Stimulated activated CD4-positive, alpha-beta T cell treated with anti-CD3 and anti-CD28 coated beads, Interleukin-1b, Interleukin-23, amount 100 ng/mL, for 24 hours (primary cell): ENCODE results near the gene PCDHGC5.

Source experiments
- DNase-seq, 4 experiments: peaks; one replicate each; pipeline ENCODE4 v3.0.0-alpha.2; 2020; ENCODE audit warnings: low read depth in 4 of 4, low spot score in 1 of 4

Gene PCDHGC5

DNA sequence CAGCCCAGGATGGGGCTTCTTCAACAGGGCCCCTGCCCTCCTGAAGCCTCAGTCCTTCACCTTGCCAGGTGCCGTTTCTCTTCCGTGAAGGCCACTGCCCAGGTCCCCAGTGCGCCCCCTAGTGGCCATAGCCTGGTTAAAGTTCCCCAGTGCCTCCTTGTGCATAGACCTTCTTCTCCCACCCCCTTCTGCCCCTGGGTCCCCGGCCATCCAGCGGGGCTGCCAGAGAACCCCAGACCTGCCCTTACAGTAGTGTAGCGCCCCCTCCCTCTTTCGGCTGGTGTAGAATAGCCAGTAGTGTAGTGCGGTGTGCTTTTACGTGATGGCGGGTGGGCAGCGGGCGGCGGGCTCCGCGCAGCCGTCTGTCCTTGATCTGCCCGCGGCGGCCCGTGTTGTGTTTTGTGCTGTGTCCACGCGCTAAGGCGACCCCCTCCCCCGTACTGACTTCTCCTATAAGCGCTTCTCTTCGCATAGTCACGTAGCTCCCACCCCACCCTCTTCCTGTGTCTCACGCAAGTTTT, 23.6 kb downstream of the PCDHGC5 start:
- peak; percentile 69 to 81 (median 78) for DNase-seq

GRCh38 chr5:141512911-141513626, 24.2 kb downstream of the PCDHGC5 start:
- DNase-seq: no peak

DNA sequence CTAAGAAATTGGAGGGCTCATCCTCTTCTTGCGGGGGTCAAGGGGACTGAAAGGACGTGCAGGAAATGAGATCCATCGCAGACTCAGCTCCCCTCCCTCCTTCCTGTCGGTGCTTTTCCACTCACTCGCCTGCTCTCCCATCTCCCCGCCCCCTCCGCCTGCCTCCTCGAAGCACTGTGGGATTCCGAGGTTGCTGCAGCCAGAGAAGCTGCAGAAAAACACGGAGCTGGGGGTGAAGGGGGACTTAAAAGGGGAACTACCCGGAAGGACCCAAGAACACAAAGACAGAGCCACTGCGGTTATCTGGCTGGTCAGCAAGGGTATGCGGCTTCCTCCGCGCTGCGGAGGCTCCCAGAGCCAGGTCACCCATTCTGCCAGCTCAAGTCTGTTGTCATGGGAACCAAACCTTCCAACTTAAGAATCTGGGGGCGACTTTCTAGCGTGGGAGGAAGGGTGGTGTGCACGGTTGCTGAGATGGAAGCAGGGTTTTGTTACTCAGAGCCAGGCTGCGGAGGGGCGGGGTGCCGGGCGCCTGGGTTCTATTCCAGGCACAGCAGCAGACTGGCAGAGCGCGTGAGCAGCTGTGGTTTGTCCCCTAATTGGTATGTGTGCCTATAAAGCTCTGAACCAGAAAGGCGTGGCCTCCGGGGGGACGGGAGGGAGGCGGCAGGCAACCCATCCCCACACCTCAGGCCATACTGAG, 24.9 kb downstream of the PCDHGC5 start:
- DNase-seq: peak; percentile 21 to 65 (median 44)

GRCh38 chr5:141514330-141515133, 25.7 kb downstream of the PCDHGC5 start:
- no peak for DNase-seq

DNA sequence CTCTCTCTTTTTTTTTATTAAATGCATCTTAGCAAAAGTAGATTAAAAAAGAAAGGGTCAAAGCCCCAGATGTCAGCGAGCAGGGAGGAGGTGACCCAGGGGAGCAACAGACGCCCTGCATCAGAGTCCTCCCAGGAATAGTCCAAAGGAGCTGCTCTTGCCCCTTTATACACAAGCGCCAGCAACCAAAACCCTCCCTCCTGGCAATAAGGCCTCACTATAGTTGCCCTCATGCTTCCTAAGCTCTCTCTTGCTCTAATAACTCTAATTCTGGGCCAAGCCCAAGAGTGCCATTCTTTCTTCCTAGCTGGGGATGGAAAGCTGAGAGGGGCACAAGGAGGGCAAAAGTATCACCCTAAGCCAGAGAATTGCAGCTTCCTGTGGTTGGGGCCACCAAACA, 26.3 kb downstream of the PCDHGC5 start:
- no peak for DNase-seq

DNA sequence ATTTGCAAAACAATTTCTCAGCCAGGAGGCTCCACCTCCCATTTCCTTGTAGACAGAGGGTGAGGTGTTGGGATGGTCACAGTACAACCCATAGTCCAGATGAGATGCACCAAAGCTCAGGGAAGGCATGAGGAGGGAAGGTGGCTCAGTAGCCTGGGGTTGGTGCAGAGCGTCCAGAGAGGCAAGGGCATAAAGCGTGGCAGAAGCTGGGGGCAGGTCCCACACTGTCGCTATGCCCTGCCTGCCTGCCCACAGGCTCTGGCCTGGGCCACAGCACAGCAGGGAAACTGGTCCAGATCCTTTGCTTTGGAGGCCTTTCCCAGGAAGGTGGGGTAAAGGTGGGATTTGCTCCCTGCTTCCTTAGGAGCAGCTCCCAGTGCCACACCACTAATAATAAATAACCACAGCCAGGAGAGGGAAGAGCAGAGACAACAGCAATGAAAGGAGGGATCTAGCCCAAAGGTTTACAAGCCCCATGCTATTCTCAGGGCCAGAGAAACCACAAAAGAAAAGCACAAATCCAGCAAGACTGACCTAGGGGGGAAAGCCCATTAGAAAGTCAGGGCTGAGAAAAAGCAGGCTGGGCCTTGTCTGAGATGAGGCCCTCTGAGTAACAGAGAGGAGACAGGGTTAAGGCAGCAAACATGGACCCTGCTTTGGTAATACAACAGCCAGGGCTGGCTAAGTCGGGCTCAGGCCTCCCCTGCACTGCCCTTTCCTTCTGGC, 27.2 kb downstream of the PCDHGC5 start:
- DNase-seq: no peak

- no peak for DNase-seq
These were observed 27.8 kb downstream of the PCDHGC5 start for GRCh38 chr5:141516672-141517025.

- DNase-seq: no peak
These were observed 28.4 kb downstream of the PCDHGC5 start for GRCh38 chr5:141517312-141517711.

DNA sequence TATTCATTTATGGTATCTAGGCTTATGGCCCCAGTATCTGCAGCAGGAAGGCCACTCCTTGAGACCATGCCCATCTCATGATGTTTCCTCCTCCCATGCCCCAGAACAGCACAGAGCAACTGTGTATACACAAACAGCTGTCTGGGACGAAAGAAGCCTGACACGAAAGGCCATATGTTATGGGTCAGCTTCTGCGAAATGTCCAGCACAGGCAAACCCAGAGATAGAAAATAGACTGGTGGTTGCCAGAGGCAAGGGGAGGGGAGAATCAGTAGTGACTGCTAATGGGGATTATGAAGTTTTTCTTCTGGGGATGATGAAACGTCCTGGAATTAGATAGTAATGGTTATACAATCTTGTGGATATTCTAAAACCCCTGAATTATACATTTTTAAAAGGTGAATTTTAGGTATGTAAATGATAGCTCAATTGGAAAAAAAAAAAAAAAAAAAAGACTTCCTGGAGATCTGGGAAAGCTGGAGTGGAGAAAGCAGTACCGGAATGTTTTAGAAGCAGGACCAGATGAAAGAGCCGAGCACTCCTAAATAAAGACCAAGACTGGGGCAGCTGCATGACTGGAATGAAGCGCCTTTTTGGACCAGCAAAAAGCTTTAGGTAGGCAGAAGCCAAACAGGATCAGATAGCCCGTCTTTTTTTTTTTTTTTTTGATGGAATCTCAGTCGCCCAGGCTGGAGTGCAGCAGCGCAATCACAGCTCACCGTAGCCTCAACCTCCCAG, 29.2 kb downstream of the PCDHGC5 start:
- no peak for DNase-seq

- no peak for DNase-seq
These were observed 29.7 kb downstream of the PCDHGC5 start for GRCh38 chr5:141518618-141519015.

DNA sequence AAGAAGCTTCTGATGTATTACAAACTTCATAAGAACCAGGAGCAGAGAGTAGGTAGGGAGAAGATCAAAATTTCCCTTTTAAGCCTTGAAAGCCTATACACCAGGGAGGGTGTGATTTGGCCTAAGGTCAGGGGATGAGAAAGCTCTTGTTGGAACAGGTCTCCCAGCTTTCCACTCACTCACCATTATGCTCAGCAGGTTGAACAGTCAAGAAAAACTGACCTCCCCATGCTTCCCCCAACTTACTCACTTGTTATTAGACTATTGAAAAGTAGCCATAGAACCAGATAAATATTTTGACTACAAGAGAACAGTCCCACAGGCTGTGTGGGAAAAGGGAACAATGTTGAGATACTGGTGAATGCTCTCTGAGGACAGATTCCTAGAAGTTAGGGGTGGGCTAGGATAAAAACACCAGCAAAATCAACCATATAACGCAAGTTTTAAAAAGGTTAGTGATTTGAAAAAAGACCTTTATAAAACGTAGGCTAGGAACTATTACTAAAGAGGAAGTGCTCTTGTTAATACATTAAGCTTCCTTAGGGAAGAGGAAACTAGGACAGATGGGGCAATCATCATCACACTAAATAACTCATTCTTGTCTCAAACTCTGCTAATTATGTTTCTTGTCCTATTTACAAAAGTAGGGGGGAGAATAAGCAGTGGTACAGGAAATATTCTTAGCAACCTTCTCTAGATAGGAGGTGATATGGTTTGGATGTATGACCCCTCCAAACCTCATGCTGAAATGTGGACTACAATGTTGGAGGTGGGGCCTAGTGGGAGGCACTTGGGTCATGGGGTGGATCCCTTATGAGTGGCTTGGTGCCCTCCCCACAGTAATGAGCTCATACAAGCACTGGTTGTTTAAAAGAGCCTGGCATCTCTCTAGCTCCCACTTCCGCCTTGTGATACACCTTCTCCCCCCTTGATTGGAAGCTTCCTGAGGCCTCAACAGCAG, 31.0 kb downstream of the PCDHGC5 start:
- no peak for DNase-seq

- DNase-seq: no peak
These were observed 32.4 kb downstream of the PCDHGC5 start for GRCh38 chr5:141521244-141521781.

DNA sequence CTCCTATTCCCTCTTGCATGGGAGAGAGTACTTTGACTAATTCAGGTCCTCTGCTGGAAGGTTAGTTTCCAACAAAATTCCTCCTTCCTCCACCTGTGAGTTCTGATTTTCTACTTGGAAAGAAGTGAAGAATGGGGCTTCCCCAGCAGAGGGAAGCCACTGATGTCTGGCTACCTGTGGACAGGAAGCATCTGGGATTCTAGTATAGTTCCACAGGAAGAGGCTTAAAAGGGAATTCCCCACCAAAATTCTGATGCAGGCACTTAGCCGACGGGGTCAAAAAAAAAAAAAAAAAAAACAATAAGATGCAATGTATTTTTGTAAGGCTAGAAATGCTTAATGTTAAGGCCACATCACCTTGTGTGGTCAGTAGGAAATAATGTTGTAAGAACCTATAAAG, 33.4 kb downstream of the PCDHGC5 start:
- no peak for DNase-seq

DNA sequence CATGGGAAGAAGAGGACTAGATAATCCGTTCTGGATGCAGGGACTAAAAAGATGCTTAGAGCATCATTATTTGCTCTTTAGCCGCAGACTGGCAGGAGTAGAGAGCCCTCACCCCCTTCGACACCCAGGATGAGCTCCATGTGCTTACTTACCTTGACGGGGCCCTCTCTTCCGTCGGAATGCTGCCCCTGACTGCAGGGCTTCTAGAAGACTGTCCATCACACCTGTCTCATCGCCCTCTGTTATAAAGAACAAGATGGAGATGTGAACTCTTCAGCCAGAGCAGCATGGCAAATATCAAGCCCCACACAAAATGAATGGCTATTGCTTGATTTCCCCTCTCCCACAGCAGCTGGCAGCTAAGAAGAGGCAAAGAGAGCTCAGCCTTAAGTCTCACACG, 35.1 kb downstream of the PCDHGC5 start:
- no peak for DNase-seq

DNA sequence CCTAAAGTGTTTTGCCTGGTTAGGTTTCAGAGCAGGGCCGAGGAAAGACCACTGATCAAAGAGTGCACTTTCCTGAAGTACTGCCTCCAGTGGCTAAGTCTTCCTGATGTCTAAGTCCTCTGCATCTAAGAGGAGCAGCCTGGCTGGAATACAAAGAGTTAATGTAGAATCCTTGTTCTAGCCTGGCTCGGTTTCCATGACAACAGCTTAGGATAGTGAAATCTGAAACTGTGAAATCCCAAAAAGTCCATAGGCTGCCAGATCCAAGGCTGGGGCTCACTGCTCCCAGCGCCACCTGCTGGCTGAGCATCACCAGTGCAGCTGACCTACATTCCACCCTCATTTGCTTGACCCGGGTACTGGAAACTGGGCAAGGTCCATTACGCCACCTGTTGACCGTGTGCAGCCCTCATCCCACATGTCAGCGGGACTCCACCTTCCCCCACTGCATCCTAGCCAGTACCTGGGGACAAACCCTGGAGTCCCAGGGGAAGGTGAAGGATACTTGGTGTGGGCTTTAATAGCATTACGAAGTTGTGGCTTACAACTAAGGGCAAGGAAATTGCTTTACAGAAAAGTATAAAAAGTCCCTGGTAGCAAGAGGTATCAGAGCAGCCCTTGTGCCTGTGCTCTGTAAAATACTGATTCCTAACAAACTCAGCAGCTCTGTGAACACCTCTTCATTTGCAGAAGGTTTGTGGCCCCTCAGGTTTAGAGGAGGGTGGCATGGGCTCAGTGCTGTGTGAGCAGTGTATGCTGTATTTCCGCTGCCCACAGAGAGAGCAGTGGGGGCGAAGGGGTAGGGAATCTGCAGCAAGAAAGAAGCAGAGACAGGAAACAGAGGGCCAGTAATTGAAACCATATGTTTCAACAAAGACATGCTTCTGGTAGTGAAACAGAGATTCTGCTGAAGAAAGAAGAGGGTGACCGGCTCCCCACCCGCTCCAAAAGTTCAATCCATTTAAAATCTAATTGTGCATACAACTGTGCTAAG, 36.0 kb downstream of the PCDHGC5 start:
- peak in 1 of 4 experiments; percentile 16 for DNase-seq

- no peak for DNase-seq
These were observed 36.8 kb downstream of the PCDHGC5 start for GRCh38 chr5:141525653-141526052.

GRCh38 chr5:141527426-141527825, 38.5 kb downstream of the PCDHGC5 start:
- no peak for DNase-seq
